Liver (tissue), 9 donors: ENCODE results near the gene CSNK2B. TPM values are rescaled to one million over a fixed set of nuclear protein-coding genes. Genes with fewer than 3 reads are reported as not detected.

Experiments used
- DNase-seq: peaks from one replicate; pipeline ENCODE4 v3.0.0-alpha.2; 2017; ENCODE audit warnings: low spot score
- H3K27ac ChIP-seq, 2 donors: one replicate each; pipeline ENCODE4 v1.7.0; 2013; ENCODE audit warnings: inconsistent platforms in 2 of 2, low read length in 2 of 2, control low read depth in 1 of 2, low read depth in 1 of 2, mild to moderate bottlenecking in 1 of 2
- H3K27me3 ChIP-seq, 4 donors: one replicate each; pipeline versions ENCODE4 v1.6.1 to v1.7.0; 2013; ENCODE audit warnings: low read length in 3 of 4, inconsistent platforms in 1 of 4, mild to moderate bottlenecking in 1 of 4, moderate library complexity in 1 of 4; ENCODE audit not compliant: control insufficient read depth in 4 of 4, insufficient read depth in 4 of 4
- H3K36me3 ChIP-seq, 4 donors: one replicate each; pipeline versions ENCODE4 v1.6.1 to v1.7.0; 2013; ENCODE audit warnings: low read length in 3 of 4, mild to moderate bottlenecking in 3 of 4, low read depth in 1 of 4, moderate library complexity in 1 of 4; ENCODE audit not compliant: control insufficient read depth in 4 of 4, insufficient read depth in 3 of 4
- H3K4me1 ChIP-seq, 4 donors: one replicate each; pipeline versions ENCODE4 v1.6.1 to v1.7.0; 2013; ENCODE audit warnings: low read length in 3 of 4, mild to moderate bottlenecking in 3 of 4, moderate library complexity in 1 of 4; ENCODE audit not compliant: control insufficient read depth in 4 of 4, insufficient read depth in 4 of 4
- H3K4me3 ChIP-seq, 3 donors: one replicate each; pipeline versions ENCODE4 v1.6.1 to v1.7.0; 2013; ENCODE audit warnings: low read length in 3 of 3, control low read depth in 1 of 3, low read depth in 1 of 3, mild to moderate bottlenecking in 1 of 3
- H3K9ac ChIP-seq, 2 donors: one replicate each; pipeline ENCODE4 v1.7.0; 2013; ENCODE audit warnings: low read length in 2 of 2, mild to moderate bottlenecking in 2 of 2, moderate library complexity in 2 of 2, control low read depth in 1 of 2, low read depth in 1 of 2
- H3K9me3 ChIP-seq, 4 donors: one replicate each; pipeline versions ENCODE4 v1.6.1 to v1.7.0; 2013; ENCODE audit warnings: low read length in 3 of 4; ENCODE audit not compliant: control insufficient read depth in 4 of 4
- ATF3 ChIP-seq: IDR thresholded peaks from 2 replicates; pipeline ENCODE4 v1.6.1; 2016; ENCODE audit warnings: antibody characterized with exemption
- EGR1 ChIP-seq, 2 donors: IDR thresholded peaks; 2 replicates each; pipeline ENCODE4 v1.6.1; 2016 to 2018; ENCODE audit warnings: antibody characterized with exemption in 2 of 2, low read depth in 2 of 2
- FOXA1 ChIP-seq: IDR thresholded peaks from 2 replicates; pipeline ENCODE4 v1.6.1; 2016; ENCODE audit warnings: antibody characterized with exemption
- FOXA2 ChIP-seq: IDR thresholded peaks from 2 replicates; pipeline ENCODE4 v1.6.1; 2016; ENCODE audit warnings: antibody characterized with exemption
- GABPA ChIP-seq, 2 donors: IDR thresholded peaks in 1 of 2; conservative IDR thresholded peaks in 1 of 2; 2 replicates each; pipeline ENCODE4 v1.6.1; 2016; ENCODE audit warnings: antibody characterized with exemption in 2 of 2, mild to moderate bottlenecking in 1 of 2, moderate library complexity in 1 of 2
- HNF4A ChIP-seq, 2 donors: conservative IDR thresholded peaks; 2 replicates each; pipeline ENCODE4 v1.6.1; 2016; ENCODE audit warnings: antibody characterized with exemption in 2 of 2, mild to moderate bottlenecking in 2 of 2
- HNF4G ChIP-seq: IDR thresholded peaks from 2 replicates; pipeline ENCODE4 v1.6.1; 2016; ENCODE audit warnings: antibody characterized with exemption
- JUND ChIP-seq, 2 donors: IDR thresholded peaks; 2 replicates each; pipeline ENCODE4 v1.6.1; 2016; ENCODE audit warnings: antibody characterized with exemption in 2 of 2
- NR2F2 ChIP-seq: IDR thresholded peaks from 2 replicates; pipeline ENCODE4 v1.6.1; 2016; ENCODE audit warnings: antibody characterized with exemption
- RAD21 ChIP-seq, 2 donors: IDR thresholded peaks; 2 replicates each; pipeline ENCODE4 v1.6.1; 2016; ENCODE audit warnings: antibody characterized with exemption in 2 of 2, mild to moderate bottlenecking in 2 of 2
- RXRA ChIP-seq, 2 donors: IDR thresholded peaks; 2 replicates each; pipeline ENCODE4 v1.6.1; 2017 to 2018; ENCODE audit warnings: antibody characterized with exemption in 2 of 2, mild to moderate bottlenecking in 1 of 2
- SP1 ChIP-seq: IDR thresholded peaks from 2 replicates; pipeline ENCODE4 v1.6.1; 2018; ENCODE audit warnings: antibody characterized with exemption, mild to moderate bottlenecking
- TAF1 ChIP-seq: conservative IDR thresholded peaks from 2 replicates; pipeline ENCODE4 v1.6.1; 2016; ENCODE audit warnings: antibody characterized with exemption, mild to moderate bottlenecking
- YY1 ChIP-seq: IDR thresholded peaks from 2 replicates; pipeline ENCODE4 v1.6.1; 2016; ENCODE audit warnings: antibody characterized with exemption, mild to moderate bottlenecking
- WGBS: extraction: QIAGEN DNeasy Blood & Tissue Kit; methylation state at CpG from one replicate; pipeline ENCODE4 v1.1.7; 2013; 5-methylcytosine and 5-hydroxymethylcytosine counted together
- polyA plus RNA-seq, 2 donors: library from polyadenylated mRNA; stranded (reverse) in 1 of 2; unstranded in 1 of 2; fragments of 200-250 nt in 1 of 2; fragments of >200 nt in 1 of 2; fragmentation: Nextera tagmentation in 1 of 2; extraction: Ambion mirVana in 1 of 2; gene quantifications; one replicate each; pipeline versions ENCODE4 v1.2.1 to v1.2.3, GENCODE V29; 2013 to 2015
- total RNA-seq, 2 donors: library from RNA; depleted of rRNA; stranded (reverse); fragments of >200 nt; gene quantifications; one replicate each; pipeline ENCODE4 v1.2.3, GENCODE V29; 2014
- TF ChIP-seq, protein P1 (sequence below): fragments of 150-350 bp; IDR thresholded peaks from 2 replicates; pipeline ENCODE4 v1.5.1; 2017; ENCODE audit warnings: improper control_type of control experiment, low read depth, low read length; ENCODE audit not compliant: missing input control
- TF ChIP-seq, protein P2 (sequence below): IDR thresholded peaks from 2 replicates; pipeline ENCODE4 v1.6.1; 2016; ENCODE audit warnings: antibody characterized with exemption
- TF ChIP-seq, protein P3 (sequence below): IDR thresholded peaks from 2 replicates; pipeline ENCODE4 v1.6.1; 2016; ENCODE audit warnings: antibody characterized with exemption
- TF ChIP-seq, protein P4 (sequence below): IDR thresholded peaks from 2 replicates; pipeline ENCODE4 v1.6.1; 2016; ENCODE audit warnings: antibody characterized with exemption, mild to moderate bottlenecking
- donor health status: healthy.
- donor health status: healthy.
- donor health status: healthy.
- donor health status: healthy.
- donor health status: healthy.

The CSNK2B gene
- total and polyA plus RNA-seq, 4 donors = 58.1 to 108 (median 77.0) TPM

DNA sequence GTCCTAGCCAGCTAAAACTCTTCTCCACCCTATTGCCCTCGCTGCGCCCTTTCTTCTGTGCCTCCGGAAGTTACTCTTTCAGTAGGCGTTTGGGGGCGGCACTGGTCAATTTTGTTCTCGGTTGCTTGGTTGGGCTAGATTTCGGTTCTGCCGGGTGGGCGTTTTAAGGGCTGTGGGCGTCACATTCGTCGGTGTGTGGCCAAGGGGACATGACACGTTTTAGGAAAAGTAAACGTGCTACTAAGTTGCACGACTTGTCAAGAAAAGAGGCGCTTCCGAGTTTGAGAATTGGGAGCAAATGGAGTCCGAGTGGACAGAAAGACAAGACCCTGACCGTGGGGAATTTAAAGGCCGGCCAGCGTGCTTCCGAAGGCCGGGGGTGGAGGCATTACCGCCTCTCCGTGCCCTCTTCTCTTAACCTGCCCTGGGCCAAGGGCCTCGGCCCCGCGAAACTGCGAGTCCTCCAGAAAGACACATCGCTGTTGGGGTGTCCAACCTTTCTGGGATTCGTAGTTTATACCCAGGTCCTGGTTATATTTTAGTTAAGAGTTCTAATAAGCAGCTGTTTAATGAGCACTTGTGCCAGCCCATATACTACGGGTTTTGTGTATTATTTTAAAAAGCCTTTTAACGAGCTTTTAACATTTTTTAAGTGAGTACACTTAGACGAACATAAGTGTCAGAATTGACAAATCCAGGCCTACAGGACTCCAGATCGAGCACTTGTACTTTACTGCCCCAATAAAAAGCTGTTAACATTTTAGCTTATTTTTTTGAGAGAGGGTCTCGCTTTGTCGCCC, 12.8 kb upstream of the CSNK2B start:
- Histone ChIP-seq H3K9ac (peak overlapping the region; percentile 91 to 97), H3K27ac (peak overlapping the region; percentile 93 to 99), H3K36me3 (peaks cover 12 to 17% (median 15%) of the 10 kb centered on the region in 4 donors), H3K4me1 (peaks cover under 1 to 62% (median 48%) of the 10 kb centered on the region in 4 donors), H3K9me3 (no peaks in the 10 kb centered on the region), H3K27me3 (no peaks in the 10 kb centered on the region), H3K4me3 (peak overlapping the region; percentile 67 to 93 (median 68))
- TF ChIP-seq ATF3 (no peak), EGR1 (IDR thresholded peaks at IDR 0.05; ENCODE audit: low read depth in 2 of 2) (peak; percentile 62 to 66), GABPA (IDR thresholded peaks at IDR 0.05 in 1 of 2, conservative IDR thresholded peaks at IDR 0.05 in 1 of 2) (no peak), YY1 (peak; percentile 89), JUND (IDR thresholded peaks at IDR 0.05) (no peak), FOXA2 (no peak), SP1 (peak; percentile 89), FOXA1 (no peak), HNF4G (no peak), NR2F2 (peak; percentile 73), RAD21 (IDR thresholded peaks at IDR 0.05) (peak; percentile 30 to 45), HNF4A (conservative IDR thresholded peaks at IDR 0.05) (peak in 1 of 2 donors; percentile 65), TAF1 (peak; percentile 94), RXRA (IDR thresholded peaks at IDR 0.05) (peak; percentile 71 to 81)
- TF ChIP-seq, protein P1, sequence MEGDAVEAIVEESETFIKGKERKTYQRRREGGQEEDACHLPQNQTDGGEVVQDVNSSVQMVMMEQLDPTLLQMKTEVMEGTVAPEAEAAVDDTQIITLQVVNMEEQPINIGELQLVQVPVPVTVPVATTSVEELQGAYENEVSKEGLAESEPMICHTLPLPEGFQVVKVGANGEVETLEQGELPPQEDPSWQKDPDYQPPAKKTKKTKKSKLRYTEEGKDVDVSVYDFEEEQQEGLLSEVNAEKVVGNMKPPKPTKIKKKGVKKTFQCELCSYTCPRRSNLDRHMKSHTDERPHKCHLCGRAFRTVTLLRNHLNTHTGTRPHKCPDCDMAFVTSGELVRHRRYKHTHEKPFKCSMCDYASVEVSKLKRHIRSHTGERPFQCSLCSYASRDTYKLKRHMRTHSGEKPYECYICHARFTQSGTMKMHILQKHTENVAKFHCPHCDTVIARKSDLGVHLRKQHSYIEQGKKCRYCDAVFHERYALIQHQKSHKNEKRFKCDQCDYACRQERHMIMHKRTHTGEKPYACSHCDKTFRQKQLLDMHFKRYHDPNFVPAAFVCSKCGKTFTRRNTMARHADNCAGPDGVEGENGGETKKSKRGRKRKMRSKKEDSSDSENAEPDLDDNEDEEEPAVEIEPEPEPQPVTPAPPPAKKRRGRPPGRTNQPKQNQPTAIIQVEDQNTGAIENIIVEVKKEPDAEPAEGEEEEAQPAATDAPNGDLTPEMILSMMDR = no peak
- TF ChIP-seq, protein P2, sequence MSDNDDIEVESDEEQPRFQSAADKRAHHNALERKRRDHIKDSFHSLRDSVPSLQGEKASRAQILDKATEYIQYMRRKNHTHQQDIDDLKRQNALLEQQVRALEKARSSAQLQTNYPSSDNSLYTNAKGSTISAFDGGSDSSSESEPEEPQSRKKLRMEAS = peak; percentile 5
- TF ChIP-seq, protein P3, sequence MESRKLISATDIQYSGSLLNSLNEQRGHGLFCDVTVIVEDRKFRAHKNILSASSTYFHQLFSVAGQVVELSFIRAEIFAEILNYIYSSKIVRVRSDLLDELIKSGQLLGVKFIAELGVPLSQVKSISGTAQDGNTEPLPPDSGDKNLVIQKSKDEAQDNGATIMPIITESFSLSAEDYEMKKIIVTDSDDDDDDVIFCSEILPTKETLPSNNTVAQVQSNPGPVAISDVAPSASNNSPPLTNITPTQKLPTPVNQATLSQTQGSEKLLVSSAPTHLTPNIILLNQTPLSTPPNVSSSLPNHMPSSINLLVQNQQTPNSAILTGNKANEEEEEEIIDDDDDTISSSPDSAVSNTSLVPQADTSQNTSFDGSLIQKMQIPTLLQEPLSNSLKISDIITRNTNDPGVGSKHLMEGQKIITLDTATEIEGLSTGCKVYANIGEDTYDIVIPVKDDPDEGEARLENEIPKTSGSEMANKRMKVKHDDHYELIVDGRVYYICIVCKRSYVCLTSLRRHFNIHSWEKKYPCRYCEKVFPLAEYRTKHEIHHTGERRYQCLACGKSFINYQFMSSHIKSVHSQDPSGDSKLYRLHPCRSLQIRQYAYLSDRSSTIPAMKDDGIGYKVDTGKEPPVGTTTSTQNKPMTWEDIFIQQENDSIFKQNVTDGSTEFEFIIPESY = peak; percentile 11
- TF ChIP-seq, protein P4, sequence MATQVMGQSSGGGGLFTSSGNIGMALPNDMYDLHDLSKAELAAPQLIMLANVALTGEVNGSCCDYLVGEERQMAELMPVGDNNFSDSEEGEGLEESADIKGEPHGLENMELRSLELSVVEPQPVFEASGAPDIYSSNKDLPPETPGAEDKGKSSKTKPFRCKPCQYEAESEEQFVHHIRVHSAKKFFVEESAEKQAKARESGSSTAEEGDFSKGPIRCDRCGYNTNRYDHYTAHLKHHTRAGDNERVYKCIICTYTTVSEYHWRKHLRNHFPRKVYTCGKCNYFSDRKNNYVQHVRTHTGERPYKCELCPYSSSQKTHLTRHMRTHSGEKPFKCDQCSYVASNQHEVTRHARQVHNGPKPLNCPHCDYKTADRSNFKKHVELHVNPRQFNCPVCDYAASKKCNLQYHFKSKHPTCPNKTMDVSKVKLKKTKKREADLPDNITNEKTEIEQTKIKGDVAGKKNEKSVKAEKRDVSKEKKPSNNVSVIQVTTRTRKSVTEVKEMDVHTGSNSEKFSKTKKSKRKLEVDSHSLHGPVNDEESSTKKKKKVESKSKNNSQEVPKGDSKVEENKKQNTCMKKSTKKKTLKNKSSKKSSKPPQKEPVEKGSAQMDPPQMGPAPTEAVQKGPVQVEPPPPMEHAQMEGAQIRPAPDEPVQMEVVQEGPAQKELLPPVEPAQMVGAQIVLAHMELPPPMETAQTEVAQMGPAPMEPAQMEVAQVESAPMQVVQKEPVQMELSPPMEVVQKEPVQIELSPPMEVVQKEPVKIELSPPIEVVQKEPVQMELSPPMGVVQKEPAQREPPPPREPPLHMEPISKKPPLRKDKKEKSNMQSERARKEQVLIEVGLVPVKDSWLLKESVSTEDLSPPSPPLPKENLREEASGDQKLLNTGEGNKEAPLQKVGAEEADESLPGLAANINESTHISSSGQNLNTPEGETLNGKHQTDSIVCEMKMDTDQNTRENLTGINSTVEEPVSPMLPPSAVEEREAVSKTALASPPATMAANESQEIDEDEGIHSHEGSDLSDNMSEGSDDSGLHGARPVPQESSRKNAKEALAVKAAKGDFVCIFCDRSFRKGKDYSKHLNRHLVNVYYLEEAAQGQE = peak; percentile 78
- DNase-seq = no peak
- WGBS = 7% methylated on average over 37 of the region's 37 CpGs
